HG03342 (cell line): ENCODE measurements around the gene NLGN4X.

ENCODE experiments used
- ATAC-seq: cut with Tn5 transposase; IDR thresholded peaks from one replicate; pipeline ENCODE4 v1.9.1; 2021; ENCODE audit warnings: mild to moderate bottlenecking, moderate library complexity; ENCODE audit not compliant: unreplicated experiment

NLGN4X gene

DNA sequence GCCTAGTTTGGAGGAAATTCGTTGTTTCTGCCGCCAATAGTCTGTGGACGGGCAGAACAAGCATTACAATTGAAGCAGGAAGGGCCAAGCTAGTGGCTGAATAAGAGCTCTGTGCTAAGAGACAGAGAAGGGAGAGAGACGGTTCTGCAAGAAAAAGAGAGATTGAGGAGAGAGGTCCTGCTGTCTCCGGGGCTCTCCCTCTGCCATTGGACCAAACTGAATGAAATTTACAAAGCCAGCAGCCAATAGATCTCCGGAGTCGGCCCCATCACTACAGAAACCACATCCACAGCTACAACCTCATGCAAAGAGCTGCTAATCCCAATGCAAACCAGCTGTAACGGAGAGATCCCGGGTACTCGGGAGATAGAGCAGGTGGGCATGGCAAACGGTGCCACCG lies at the start of gene NLGN4X:
TSS of gene NLGN4X (minus strand) at position 148 of the 400 bp plus-strand sequence. CDS start 77,401 bp downstream, outside the sequence.
- ATAC-seq, result no peak

DNA sequence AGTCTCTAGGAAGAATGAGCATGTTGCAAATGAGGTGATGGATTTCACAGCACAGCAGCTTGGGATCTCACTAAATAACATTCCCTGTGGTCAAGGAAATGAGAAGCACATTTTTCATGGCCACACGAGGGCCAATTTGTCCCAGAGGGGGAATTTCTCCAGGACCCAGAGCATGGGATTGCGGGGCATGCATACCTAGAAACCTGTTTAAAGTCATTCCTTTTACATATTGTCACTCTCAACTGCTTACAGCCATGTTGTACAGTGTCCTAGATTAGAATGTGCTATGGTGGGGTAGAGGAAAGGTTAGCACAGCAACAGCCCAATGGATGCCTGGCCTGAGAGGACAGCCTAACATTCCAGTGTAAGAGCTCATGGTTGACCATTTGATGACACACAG lies 37.4 kb upstream of the NLGN4X start:
- no peak for ATAC-seq

DNA sequence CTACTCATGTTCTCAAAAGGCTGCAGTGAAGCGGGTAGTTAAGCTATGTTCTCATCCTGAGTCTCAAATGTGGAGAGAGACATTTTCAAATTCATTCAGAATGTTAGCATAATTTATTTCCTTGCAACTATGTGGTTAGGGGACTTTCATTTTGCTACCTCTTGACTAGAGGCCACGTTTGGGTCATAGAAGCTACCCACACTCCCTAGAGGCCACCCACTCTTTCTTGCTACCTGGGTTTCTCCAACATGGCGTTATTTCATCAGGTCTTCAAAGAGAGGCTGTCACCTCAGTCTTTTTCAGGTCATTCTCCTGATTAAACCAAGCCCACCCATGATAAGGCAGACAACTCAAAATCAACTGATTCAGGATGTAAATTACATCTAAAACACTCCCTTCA lies 34.3 kb upstream of the NLGN4X start:
- no peak for ATAC-seq

- no peak for ATAC-seq
Observed at GRCh38 chrX:6257025-6257424, 28.4 kb upstream of the NLGN4X start.

- no peak for ATAC-seq
Observed at GRCh38 chrX:6244666-6245065, 16.0 kb upstream of the NLGN4X start.

DNA sequence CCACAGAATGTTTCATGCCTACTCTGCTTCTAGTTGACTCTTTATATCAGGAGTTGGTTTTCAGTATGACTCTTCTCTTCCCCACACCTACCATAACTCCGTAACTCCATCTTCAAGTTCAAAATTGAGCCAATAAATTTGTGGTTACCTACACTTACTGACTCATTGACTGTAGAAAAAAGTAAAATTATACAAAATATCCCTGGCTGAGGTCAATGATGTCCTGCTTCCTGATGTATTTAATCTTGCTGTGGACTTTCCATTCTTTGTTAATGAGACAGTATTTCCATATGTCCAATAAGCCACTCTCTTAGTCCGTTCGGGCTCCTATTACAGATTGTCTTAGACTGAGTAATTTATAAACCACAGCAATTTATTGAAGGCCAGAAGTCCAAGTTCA lies 9.9 kb upstream of the NLGN4X start:
- ATAC-seq, result no peak

DNA sequence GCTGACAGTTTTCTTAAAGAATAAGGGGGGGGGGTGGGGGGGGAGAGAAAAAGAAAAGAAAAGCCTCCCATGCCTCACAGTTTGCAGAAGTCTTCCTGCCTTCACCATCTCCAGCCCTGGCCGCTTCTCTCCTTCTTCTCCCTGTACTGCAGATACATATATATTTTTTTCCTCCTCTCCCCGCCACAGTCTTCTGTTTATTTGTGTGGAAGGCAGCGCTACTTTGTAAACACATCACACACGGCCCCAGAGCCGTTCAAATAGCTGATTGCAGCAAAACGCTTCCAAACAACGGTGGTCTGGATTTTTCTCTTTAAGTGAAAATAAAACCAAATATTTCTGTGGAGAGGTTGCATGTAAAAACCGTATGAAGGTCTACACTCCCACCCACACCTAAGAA lies 732 bp downstream of the NLGN4X start:
- ATAC-seq, result no peak

GRCh38 chrX:6227453-6227835 lies 1.2 kb downstream of the NLGN4X start:
- no peak for ATAC-seq

- ATAC-seq, result no peak
Observed at GRCh38 chrX:6226596-6227452, 1.8 kb downstream of the NLGN4X start.

- ATAC-seq, result no peak
Observed at GRCh38 chrX:6225911-6226595, 2.6 kb downstream of the NLGN4X start.

- no peak for ATAC-seq
Observed at GRCh38 chrX:6225288-6225910, 3.3 kb downstream of the NLGN4X start.

- no peak for ATAC-seq
Observed at GRCh38 chrX:6223516-6223915, 5.2 kb downstream of the NLGN4X start.

DNA sequence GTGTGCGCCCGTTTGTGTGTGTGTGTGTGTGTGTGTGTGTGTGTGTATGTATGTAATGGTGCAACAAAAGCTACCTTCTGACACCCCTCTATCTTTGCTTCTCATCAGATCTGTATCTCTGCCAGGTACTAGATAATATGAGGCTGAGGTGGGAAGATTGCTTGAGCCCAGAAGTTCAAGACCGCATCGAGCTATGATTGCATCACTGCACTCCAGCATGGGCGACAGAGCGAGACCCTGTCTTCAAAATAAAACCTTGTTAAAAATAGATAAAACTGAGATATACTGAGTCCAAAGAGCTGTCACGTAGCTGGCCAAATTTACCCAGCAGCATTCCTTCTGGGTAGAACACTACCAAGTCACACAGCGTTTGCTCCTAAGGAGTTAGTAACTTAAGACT lies 18.4 kb downstream of the NLGN4X start:
- ATAC-seq, result no peak

GRCh38 chrX:6203462-6204215 lies 25.0 kb downstream of the NLGN4X start:
- no peak for ATAC-seq

- ATAC-seq, result no peak
Observed at GRCh38 chrX:6199486-6199885, 29.2 kb downstream of the NLGN4X start.

- ATAC-seq, result no peak
Observed at GRCh38 chrX:6187256-6187655, 41.4 kb downstream of the NLGN4X start.

- peak; percentile 99 for ATAC-seq
Observed at GRCh38 chrX:6184900-6185515, 43.7 kb downstream of the NLGN4X start.

- no peak for ATAC-seq
Observed at GRCh38 chrX:6175914-6176313, 52.8 kb downstream of the NLGN4X start.

DNA sequence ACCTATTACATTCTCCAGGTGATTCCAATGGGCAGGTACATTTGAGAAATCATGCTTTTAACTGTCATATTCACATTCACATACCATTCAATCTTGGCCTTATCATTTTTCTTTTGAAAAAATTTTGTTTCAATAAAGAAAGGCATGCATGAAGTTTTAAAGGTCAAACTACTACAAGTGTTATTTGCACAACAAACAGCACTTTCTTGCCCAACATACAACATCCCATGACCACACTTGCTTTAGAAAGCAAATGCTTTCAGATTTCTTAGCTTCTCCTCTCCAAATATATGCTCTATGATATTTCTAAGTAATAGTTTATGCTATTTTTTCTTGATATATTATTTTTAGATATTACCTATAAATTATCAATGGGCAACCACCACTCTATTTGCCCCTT lies 58.2 kb downstream of the NLGN4X start:
- no peak for ATAC-seq

GRCh38 chrX:6169407-6169806 lies 59.3 kb downstream of the NLGN4X start:
- no peak for ATAC-seq

GRCh38 chrX:6163721-6164120 lies 64.9 kb downstream of the NLGN4X start:
- no peak for ATAC-seq
